ENCODE results near the gene ZFP36L2.

- TF ChIP-seq SRSF1 (IDR thresholded peaks at IDR 0.05; ENCODE audit: low read depth, low read length) (no peak), SP1 (CRISPR knock-in tag; IDR thresholded peaks at IDR 0.05) (no peak), ZBTB43 (CRISPR knock-in tag; IDR thresholded peaks at IDR 0.05) (no peak)
These were observed 23.0 kb downstream of the ZFP36L2 start for GRCh38 chr2:43203373-43203772.

Measured in K562 (cell line).